SK-N-SH (cell line): ENCODE data around the gene DLG2.

Source experiments
- CTCF ChIP-seq: fragments of 200-600 bp; sonication (generic); IDR thresholded peaks from 2 replicates; pipeline ENCODE4 v1.6.1; 2017; ENCODE audit warnings: antibody characterized with exemption, mild to moderate bottlenecking, moderate library complexity
- ELF1 ChIP-seq: IDR thresholded peaks from 2 replicates; pipeline ENCODE4 v1.4.0; 2012
- EZH2phosphoT487 ChIP-seq: fragments of 200-600 bp; sonication (generic); IDR thresholded peaks from 2 replicates; pipeline ENCODE4 v1.6.1; 2017; ENCODE audit warnings: low read depth, mixed run types, mild to moderate bottlenecking, antibody characterized with exemption, moderate library complexity, borderline replicate concordance
- GABPA ChIP-seq: IDR thresholded peaks from 2 replicates; pipeline ENCODE4 v1.4.0; 2012; ENCODE audit warnings: low read depth, mild to moderate bottlenecking
- MXI1 ChIP-seq: IDR thresholded peaks from 2 replicates; pipeline ENCODE4 v1.6.1; 2012; ENCODE audit warnings: mild to moderate bottlenecking, low read depth, low read length, improper control_type of control experiment
- TAF1 ChIP-seq: IDR thresholded peaks from 2 replicates; pipeline ENCODE4 v1.6.1; 2012; ENCODE audit warnings: low read depth, mild to moderate bottlenecking, low read length, moderate library complexity, borderline replicate concordance
- TCF12 ChIP-seq: IDR thresholded peaks from 2 replicates; pipeline ENCODE4 v1.4.0; 2012
- USF2 ChIP-seq: fragments of 150-350 bp; IDR thresholded peaks from 2 replicates; pipeline ENCODE4 v1.6.1; 2017; ENCODE audit warnings: antibody characterized with exemption, low read length, low read depth, borderline replicate concordance

- TF ChIP-seq MXI1 (no peak), TCF12 (no peak), CTCF (no peak), TAF1 (no peak), USF2 (no peak), EZH2phosphoT487 (no peak), ELF1 (no peak), GABPA (no peak)
Observed at GRCh38 chr11:83454674-83455073, 2172.5 kb downstream of the DLG2 start.
